ENCODE results near the gene RFPL1.
"Not testable (repeated sequence)": the region's sequence is repeated elsewhere in the genome, so short reads cannot be mapped to it uniquely, and the experiment has no call there.

Gene RFPL1

DNA sequence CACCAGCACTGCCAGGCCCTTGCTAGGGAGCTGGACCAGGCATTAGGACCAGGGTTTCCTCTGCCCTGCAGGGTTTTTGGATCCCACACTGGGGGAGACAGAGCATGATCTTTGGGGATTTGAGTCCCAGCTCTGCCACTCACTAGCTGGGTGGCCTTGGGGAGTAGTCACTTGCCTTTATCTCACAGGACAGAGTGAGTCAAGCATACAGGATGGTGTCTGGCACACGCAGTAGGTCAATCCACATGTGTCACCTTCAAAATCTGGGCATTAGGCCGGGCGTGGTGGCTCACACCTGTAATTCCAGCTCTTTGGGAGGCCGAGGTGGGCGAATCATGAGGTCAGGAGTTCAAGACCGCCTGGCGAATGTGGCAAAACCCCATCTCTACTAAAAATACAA lies 44.3 kb downstream of the RFPL1 start:
- TF ChIP-seq, protein P1, sequence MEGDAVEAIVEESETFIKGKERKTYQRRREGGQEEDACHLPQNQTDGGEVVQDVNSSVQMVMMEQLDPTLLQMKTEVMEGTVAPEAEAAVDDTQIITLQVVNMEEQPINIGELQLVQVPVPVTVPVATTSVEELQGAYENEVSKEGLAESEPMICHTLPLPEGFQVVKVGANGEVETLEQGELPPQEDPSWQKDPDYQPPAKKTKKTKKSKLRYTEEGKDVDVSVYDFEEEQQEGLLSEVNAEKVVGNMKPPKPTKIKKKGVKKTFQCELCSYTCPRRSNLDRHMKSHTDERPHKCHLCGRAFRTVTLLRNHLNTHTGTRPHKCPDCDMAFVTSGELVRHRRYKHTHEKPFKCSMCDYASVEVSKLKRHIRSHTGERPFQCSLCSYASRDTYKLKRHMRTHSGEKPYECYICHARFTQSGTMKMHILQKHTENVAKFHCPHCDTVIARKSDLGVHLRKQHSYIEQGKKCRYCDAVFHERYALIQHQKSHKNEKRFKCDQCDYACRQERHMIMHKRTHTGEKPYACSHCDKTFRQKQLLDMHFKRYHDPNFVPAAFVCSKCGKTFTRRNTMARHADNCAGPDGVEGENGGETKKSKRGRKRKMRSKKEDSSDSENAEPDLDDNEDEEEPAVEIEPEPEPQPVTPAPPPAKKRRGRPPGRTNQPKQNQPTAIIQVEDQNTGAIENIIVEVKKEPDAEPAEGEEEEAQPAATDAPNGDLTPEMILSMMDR (IDR thresholded peaks at IDR 0.05), result no peak
- Histone ChIP-seq H3K27ac (no peak overlapping the region), H3K4me3 (no peak overlapping the region)
- no peak for DNase-seq (ENCODE audit: low spot score)

DNA sequence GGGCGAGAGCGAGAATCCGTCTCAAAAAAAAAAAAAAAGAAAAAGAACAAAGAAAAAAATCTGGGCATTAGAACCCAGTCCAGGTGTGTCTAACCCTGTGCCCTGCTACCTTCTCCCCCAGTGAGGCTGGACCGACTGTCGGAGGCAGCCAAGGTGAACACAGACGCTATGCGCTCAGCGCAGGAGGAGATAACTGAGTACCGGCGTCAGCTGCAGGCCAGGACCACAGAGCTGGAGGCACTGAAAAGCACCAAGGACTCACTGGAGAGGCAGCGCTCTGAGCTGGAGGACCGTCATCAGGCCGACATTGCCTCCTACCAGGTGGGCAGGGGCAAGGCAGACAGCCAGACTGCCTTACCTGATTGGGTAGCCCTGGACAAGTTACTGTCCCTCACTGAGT lies 44.9 kb downstream of the RFPL1 start:
- TF ChIP-seq, protein P1 (IDR thresholded peaks at IDR 0.05), result no peak
- no peak overlapping the region for H3K27ac ChIP-seq
- no peak for DNase-seq (ENCODE audit: low spot score)
- no peak overlapping the region for H3K4me3 ChIP-seq

DNA sequence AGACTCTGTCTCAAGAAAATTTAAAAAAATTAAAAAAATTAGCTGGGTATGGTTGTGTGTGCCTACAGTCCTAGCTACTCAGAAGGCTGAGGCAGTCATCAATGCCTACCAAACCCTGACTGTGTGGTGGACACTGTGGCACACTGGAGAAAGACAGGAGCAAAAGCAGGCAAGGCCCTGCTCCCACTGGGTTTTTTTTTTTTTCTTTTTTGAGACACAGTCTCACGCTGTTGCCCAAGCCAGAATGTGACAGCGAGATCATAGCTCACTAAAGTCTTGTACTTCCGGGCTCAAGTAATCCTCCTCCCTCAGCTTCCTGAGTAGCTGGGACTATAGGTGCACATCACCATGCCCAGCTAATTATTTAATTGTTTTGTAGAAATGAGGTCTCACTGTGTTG lies 46.3 kb downstream of the RFPL1 start:
- Histone ChIP-seq H3K4me3 (no peak overlapping the region), H3K27ac (no peak overlapping the region)
- TF ChIP-seq, protein P1 (IDR thresholded peaks at IDR 0.05), result no peak
- DNase-seq (ENCODE audit: low spot score), result no peak

DNA sequence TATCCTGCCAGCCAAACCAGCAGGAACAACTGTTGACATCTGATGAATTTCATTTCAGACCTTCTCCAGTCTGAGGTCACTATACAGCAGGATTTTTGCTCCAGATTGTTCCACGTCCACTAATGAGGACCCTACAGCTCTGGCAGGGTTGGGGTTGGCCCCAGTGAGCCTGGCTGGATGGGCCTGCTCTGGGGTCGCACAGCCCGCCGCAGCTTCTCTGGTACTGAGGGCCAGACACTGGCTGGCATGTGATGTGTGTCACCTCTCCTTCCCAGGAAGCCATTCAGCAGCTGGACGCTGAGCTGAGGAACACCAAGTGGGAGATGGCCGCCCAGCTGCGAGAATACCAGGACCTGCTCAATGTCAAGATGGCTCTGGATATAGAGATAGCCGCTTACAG lies 47.1 kb downstream of the RFPL1 start:
- TF ChIP-seq, protein P1 (IDR thresholded peaks at IDR 0.05), result no peak
- DNase-seq (ENCODE audit: low spot score), result no peak
- Histone ChIP-seq H3K4me3 (no peak overlapping the region), H3K27ac (no peak overlapping the region)

DNA sequence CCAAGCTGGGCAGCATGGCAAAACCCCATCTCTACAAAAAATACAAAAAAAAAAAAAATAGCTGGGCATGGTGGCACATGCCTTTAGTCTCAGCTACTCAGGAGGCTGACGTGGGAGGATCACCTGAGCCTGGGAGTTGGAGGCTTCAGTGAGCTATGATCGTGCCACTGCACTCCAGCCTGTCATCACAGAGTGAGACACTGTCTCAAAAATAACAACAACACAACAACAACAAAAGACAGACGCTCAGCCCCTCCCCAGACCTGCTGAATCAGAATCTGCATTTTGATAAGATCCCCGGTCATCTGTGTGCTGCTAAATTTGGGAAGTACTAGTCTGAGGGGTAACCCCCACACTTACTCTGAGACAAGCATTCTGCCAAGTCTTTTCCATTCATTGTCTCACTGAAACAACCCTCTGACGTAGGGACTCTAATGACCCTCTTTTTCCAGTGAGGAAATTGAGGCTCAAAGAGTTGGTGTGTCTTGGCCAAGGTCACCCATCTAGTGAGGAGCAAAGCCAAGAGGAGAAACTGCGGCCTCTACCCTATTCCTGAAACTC lies 49.1 kb downstream of the RFPL1 start:
- no peak for DNase-seq (ENCODE audit: low spot score)
- no peak overlapping the region for H3K4me3 ChIP-seq
- no peak overlapping the region for H3K27ac ChIP-seq
- TF ChIP-seq, protein P1 (IDR thresholded peaks at IDR 0.05), result no peak

DNA sequence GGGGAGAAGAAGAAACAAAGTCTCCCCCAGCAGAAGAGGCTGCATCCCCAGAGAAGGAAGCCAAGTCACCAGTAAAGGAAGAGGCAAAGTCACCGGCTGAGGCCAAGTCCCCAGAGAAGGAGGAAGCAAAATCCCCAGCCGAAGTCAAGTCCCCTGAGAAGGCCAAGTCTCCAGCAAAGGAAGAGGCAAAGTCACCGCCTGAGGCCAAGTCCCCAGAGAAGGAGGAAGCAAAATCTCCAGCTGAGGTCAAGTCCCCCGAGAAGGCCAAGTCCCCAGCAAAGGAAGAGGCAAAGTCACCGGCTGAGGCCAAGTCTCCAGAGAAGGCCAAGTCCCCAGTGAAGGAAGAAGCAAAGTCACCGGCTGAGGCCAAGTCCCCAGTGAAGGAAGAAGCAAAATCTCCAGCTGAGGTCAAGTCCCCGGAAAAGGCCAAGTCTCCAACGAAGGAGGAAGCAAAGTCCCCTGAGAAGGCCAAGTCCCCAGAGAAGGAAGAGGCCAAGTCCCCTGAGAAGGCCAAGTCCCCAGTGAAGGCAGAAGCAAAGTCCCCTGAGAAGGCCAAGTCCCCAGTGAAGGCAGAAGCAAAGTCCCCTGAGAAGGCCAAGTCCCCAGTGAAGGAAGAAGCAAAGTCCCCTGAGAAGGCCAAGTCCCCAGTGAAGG lies 50.9 kb downstream of the RFPL1 start:
- not testable (repeated sequence) for H3K27ac ChIP-seq; H3K4me3 ChIP-seq; DNase-seq (ENCODE audit: low spot score)

DNA sequence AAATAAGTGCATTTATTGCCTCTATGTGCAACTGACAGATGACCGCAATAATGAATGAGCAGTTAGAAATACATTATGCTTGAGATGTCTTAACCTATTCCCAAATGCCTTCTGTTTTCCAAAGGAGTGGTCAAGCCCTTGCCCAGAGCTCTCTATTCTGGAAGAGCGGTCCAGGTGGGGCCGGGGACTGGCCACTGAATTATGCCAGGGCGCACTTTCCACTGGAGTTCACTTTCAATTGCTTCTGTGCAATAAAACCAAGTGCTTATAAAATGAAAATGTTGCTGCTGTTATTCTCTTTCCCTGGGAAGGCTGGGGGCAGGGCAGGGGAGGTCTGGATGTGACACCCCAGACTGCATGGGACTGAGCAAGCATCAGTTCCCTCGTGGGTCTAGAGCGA lies 52.6 kb downstream of the RFPL1 start:
- Histone ChIP-seq H3K27ac (no peak overlapping the region), H3K4me3 (no peak overlapping the region)
- TF ChIP-seq, protein P1 (IDR thresholded peaks at IDR 0.05), result no peak
- no peak for DNase-seq (ENCODE audit: low spot score)

Data from coronary artery (tissue), 2 donors.